BLaER1 (cell line): Measurements from ENCODE around the gene ASPN.
"Not testable (repeated sequence)": the region's sequence is repeated elsewhere in the genome, so short reads cannot be mapped to it uniquely, and the experiment has no call there.

Experiments
- H3K27ac ChIP-seq: shearing (Covaris generic); formaldehyde crosslinking; 2 replicates; pipeline ENCODE4 v1.8.1; 2022
- H3K27me3 ChIP-seq: shearing (Covaris generic); formaldehyde crosslinking; 2 replicates; pipeline ENCODE4 v1.8.1; 2022
- H3K36me3 ChIP-seq: shearing (Covaris generic); formaldehyde crosslinking; 2 replicates; pipeline ENCODE4 v1.8.1; 2022
- H3K4me1 ChIP-seq: shearing (Covaris generic); formaldehyde crosslinking; 2 replicates; pipeline ENCODE4 v1.8.1; 2022
- H3K4me2 ChIP-seq: shearing (Covaris generic); formaldehyde crosslinking; 2 replicates; pipeline ENCODE4 v1.8.1; 2022
- H3K4me3 ChIP-seq: shearing (Covaris generic); formaldehyde crosslinking; 2 replicates; pipeline ENCODE4 v1.8.1; 2022
- H3K9ac ChIP-seq: shearing (Covaris generic); formaldehyde crosslinking; 2 replicates; pipeline ENCODE4 v1.8.1; 2022
- H3K9me3 ChIP-seq: shearing (Covaris generic); formaldehyde crosslinking; 2 replicates; pipeline ENCODE4 v1.8.1; 2022
- H4K20me1 ChIP-seq: shearing (Covaris generic); formaldehyde crosslinking; 2 replicates; pipeline ENCODE4 v1.8.1; 2022
- Cebpa-rat ChIP-seq: shearing (Covaris generic); IDR thresholded peaks from 2 replicates; pipeline ENCODE4 v1.8.1; 2022

ASPN gene

DNA sequence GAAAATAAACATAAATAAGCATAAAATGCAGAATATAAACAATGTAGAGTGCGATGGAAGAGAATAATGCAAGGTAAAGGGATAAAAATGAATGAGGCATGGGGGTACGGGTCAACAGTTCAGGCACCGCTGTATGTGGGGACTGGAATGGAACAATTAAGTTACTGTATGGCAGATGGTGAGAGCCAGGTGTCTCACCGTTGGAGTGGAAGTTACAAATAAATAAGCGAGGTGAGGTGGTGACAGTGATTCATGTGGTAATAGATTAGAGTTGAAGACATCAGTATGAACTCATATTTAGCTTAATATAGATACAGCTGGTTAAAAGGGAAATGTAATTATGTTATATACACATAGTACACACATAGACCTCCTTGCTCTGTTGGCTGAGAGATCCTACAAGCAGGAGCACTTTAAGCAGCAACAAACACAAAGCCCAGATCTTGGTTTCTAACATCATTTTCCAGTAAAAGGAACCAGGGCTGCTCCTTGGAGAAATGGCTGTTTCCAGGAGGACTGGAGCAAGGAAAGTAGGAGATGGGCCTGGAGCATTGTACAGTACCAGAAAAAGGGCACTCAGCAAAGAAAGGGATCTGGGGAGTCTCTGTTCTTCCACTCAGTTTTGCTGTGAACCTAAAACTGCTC lies 55.7 kb downstream of the ASPN start:
- H3K27me3 ChIP-seq, result no peaks in the 10 kb centered on the region
- H3K36me3 ChIP-seq, result peaks cover 7% of the 10 kb centered on the region; the same call in 1 of the 2 replicates
- H3K4me2 ChIP-seq, result no peak overlapping the region
- TF ChIP-seq Cebpa-rat, result no peak
- no peaks in the 10 kb centered on the region for H3K4me1 ChIP-seq
- H3K4me3 ChIP-seq, result no peak overlapping the region
- no peaks in the 10 kb centered on the region for H4K20me1 ChIP-seq
- no peak overlapping the region for H3K27ac ChIP-seq
- H3K9ac ChIP-seq, result no peak overlapping the region
- H3K9me3 ChIP-seq, result no peaks in the 10 kb centered on the region

DNA sequence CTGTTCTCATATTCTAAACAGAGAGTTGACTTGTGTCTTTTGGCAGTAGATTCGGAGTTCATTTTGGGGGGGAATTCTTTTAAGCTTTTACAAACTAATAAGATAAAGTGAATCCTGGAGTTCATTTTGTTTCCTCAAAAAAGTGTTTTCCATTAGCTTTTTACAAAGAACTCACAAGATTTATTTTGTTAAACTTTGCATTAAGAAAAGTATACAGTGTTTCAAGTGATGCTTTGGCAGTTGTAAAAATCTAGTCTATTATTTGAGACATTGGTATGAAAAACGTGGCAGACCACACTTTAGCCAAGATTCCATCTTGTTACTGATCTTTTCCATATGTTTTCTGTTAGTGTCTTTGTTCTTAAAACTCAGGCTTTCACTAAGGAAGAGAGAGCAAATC lies 56.8 kb downstream of the ASPN start:
- Histone ChIP-seq H4K20me1 (no peaks in the 10 kb centered on the region), H3K4me2 (no peak overlapping the region), H3K9ac (no peak overlapping the region), H3K9me3 (no peaks in the 10 kb centered on the region), H3K27ac (no peak overlapping the region), H3K4me3 (no peak overlapping the region), H3K27me3 (no peaks in the 10 kb centered on the region), H3K36me3 (peaks cover 2% of the 10 kb centered on the region; the same call in 1 of the 2 replicates), H3K4me1 (no peaks in the 10 kb centered on the region)
- no peak for TF ChIP-seq Cebpa-rat

DNA sequence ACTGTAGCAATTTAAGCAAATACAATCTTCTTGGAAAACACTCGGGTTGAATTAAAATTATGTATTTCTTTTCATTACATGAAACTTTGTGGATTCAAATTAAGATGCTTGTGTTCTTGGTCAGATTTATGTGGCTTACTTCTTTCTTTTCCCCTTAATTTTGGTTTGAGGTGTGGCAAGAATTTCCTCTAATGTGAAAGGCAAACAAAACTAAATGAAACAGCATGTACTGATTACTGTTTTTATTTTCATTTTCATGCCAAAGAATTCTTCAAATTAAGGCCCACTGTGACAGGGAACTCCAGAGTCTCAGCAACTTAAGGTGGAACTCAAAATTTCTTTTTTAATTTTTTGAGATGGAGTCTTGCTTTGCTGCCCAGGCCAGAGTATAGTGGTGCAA lies 58.0 kb downstream of the ASPN start, which contains the start of gene OMD:
OMD (minus strand) TSS at position 132 of the 400 bp plus-strand sequence. CDS start 6,913 bp downstream, outside the sequence.
- Histone ChIP-seq H3K4me1 (no peaks in the 10 kb centered on the region), H3K36me3 (no peaks in the 10 kb centered on the region), H3K4me2 (no peak within 1 kb of the TSS), H4K20me1 (no peaks in the 10 kb centered on the region), H3K9ac (no peak within 1 kb of the TSS), H3K27ac (no peak within 1 kb of the TSS), H3K4me3 (no peak within 1 kb of the TSS), H3K9me3 (no peaks in the 10 kb centered on the region), H3K27me3 (no peaks in the 10 kb centered on the region)
- TF ChIP-seq Cebpa-rat, result no peak

DNA sequence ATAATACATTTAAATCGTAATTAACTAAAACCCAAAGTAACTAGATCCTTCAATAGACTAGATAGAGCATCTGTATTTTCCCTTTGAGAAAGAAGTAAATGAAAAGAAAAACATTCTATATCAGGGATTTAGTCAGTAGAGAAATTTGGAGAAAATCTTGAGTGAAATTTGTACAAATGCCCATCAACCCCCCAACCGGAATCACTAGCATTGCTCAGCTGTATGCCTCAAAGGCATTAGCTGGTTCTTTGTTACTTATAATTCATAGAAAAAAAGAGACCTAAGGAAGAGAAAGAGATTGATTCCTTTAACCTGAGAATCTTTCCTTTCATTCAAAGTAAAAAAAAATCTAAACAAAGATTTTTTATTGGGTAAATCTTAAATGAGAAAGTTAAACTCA lies 58.7 kb downstream of the ASPN start:
- no peaks in the 10 kb centered on the region for H4K20me1 ChIP-seq
- H3K9ac ChIP-seq, result no peak overlapping the region
- H3K4me3 ChIP-seq, result no peak overlapping the region
- H3K9me3 ChIP-seq, result no peaks in the 10 kb centered on the region
- no peaks in the 10 kb centered on the region for H3K36me3 ChIP-seq
- no peaks in the 10 kb centered on the region for H3K27me3 ChIP-seq
- no peak overlapping the region for H3K4me2 ChIP-seq
- TF ChIP-seq Cebpa-rat, result no peak
- no peak overlapping the region for H3K27ac ChIP-seq
- H3K4me1 ChIP-seq, result no peaks in the 10 kb centered on the region

DNA sequence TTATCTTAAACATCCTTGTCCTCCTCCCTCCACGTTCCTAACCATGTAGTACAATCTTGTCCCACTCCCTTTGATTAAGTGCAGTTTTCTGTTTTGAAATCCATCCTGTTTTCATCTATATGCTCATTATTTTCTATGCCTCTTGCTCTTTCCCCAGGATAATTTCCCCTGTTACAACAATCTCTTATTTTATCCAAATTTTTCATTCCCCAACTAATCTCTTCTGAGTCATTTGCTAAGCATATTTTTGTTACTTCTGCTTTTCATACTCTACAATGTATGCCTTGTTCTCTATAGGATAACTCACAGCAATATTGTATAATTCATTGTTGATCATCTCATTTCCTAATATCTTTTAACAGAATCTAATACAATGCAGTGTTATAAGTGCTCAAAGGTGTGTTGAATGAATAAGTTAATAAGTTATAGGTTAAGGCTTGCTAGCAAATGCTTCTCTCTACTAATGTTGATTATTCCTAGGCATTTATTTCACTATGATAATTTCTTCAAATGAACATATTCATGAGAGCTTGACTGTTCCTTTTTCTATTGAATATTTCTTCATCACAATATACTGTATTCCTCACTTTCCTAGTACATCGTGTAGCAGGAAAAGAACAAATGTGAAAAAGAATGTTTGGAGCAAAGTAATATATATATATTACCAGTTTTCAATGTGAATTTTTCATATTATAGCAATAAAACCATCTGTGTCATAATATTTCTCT lies 59.5 kb downstream of the ASPN start:
- no peak for TF ChIP-seq Cebpa-rat
- no peaks in the 10 kb centered on the region for H3K27me3 ChIP-seq
- H3K27ac ChIP-seq, result no peak overlapping the region
- H3K9ac ChIP-seq, result no peak overlapping the region
- no peaks in the 10 kb centered on the region for H3K36me3 ChIP-seq
- no peaks in the 10 kb centered on the region for H4K20me1 ChIP-seq
- no peak overlapping the region for H3K4me2 ChIP-seq
- no peak overlapping the region for H3K4me3 ChIP-seq
- H3K4me1 ChIP-seq, result no peaks in the 10 kb centered on the region
- no peaks in the 10 kb centered on the region for H3K9me3 ChIP-seq

DNA sequence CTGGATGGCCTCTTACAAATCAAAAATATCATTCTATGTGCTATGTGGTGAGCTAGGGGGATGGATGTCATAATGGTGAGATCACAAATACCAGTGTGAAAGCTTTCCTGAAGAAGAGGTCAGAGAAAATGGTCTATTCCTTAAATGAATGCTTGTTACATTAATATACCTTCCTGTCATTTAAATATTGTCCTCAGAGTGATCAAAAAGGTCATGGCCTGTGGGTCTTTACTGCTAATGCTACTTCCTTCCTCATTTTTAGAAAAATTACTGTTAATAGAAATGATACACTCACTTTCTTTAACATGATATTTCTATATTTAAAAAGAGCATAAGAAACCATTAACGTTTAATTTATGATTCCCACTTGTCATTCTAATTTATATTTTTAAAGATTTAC lies 67.7 kb downstream of the ASPN start:
- no peak for TF ChIP-seq Cebpa-rat
- no peaks in the 10 kb centered on the region for H3K27me3 ChIP-seq
- no peaks in the 10 kb centered on the region for H3K36me3 ChIP-seq
- H3K4me1 ChIP-seq, result peaks cover 7% of the 10 kb centered on the region
- H3K27ac ChIP-seq, result no peak overlapping the region
- no peaks in the 10 kb centered on the region for H4K20me1 ChIP-seq
- no peaks in the 10 kb centered on the region for H3K9me3 ChIP-seq
- H3K4me2 ChIP-seq, result peak overlapping the region; percentile 42; the same call in 1 of the 2 replicates
- no peak overlapping the region for H3K4me3 ChIP-seq
- H3K9ac ChIP-seq, result no peak overlapping the region

DNA sequence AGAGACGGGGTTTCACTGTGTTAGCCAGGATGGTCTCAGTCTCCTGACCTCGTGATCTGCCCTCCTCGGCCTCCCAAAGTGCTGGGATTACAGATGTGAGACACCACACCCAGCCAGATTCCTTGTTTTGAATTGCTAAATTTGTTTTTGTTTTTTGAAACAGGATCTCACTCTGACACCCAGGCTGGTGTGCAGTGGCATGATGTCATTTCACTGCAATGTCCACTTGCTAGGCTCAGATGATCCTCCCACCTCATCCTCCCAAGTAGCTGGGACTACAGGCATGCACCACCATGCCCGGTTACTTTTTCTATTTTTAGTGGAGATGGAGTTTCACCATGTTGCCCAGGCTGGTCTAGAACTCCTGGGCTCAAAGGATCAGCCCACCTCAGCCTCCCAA lies 71.1 kb downstream of the ASPN start:
- H3K4me1 ChIP-seq, result peaks cover 17% of the 10 kb centered on the region
- H3K9me3 ChIP-seq, H3K4me3 ChIP-seq, H3K36me3 ChIP-seq, H3K27me3 ChIP-seq, H3K4me2 ChIP-seq, H4K20me1 ChIP-seq, H3K9ac ChIP-seq, H3K27ac ChIP-seq: not testable (repeated sequence)

DNA sequence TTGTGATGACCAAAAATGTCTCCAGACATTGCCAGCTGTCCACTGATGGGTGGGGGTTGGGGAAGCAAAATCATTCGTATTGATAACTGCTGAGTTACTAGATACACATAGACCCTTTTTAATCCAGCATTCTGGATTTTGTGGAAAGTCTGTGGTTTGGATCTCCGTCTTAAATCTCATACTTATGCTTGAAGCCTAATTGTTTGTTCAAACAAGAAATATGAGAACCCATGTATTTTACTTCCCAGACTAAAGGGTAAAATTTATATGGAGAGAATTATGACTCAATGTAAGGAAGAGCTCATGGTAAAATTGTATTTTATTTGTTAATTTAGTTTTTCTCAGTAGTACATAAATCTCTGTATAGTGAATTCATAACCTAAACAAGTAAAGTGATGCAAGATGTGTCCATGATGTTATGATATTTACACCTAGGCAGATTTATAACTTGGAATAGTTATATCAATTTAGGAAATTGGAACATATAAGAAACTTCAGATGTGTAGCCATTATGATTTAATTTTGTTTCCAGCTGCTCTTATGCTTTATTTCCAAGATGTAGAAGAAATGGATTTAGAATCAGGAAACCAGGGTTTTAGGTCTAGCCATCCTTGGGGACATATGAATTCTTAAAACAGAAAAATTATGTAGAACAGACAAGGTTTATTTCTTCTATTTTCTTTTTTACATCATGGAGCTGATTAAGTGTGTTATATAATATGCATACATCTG lies 73.4 kb downstream of the ASPN start:
- Histone ChIP-seq H3K9ac (no peak overlapping the region), H3K4me2 (no peak overlapping the region)

DNA sequence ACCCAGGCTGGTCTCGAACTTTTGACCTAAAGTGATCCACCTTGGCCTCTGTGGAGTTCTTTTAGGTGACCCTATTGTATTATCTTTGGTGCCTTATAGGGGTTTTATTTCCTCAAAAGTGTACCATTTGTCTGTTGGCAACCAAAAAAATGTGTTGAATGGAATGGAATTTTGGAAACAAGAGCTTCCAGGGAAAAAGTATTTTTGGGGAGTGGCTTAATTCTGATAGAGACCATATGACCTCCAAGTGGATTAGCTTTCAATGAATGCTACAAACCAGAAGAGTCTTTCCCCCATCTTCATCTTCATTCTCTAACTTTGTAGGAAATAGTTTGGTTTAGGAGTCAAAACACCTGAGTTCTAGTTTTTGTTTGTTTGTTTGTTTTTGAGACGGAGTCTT lies 74.5 kb downstream of the ASPN start:
- no peak overlapping the region for H3K27ac ChIP-seq
- no peaks in the 10 kb centered on the region for H3K36me3 ChIP-seq

More for the DNA sequence above, 73.4 kb downstream of the ASPN start:
- no peaks in the 10 kb centered on the region for H3K27me3 ChIP-seq
- H3K4me3 ChIP-seq, result no peak overlapping the region
- H3K4me1 ChIP-seq, result peaks cover 18% of the 10 kb centered on the region
- no peaks in the 10 kb centered on the region for H3K9me3 ChIP-seq
- no peak overlapping the region for H3K27ac ChIP-seq
- no peaks in the 10 kb centered on the region for H3K36me3 ChIP-seq
- no peak for TF ChIP-seq Cebpa-rat
- H4K20me1 ChIP-seq, result no peaks in the 10 kb centered on the region

DNA sequence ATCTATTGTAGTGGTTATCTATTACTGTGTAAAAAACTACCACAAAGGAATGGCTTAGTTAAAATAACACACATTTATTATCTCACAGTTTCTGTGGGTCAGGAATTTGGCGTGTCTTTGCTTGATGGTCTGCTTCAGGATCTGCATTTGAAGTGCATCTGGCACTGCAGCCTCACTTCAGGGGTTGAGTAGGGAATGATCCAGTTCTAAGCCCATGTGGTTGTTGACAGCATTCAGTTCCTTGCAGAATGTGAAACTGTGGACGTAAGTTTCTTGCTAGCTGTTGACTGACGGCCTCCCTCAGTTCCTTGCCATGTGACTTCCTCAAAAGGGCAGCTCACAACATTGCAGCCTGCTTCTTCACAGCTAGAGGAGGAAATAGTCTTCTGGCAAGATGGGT lies 75.8 kb downstream of the ASPN start:
- no peaks in the 10 kb centered on the region for H4K20me1 ChIP-seq

More for the DNA sequence above, 74.5 kb downstream of the ASPN start:
- TF ChIP-seq Cebpa-rat, result no peak
- H4K20me1 ChIP-seq, result no peaks in the 10 kb centered on the region
- no peaks in the 10 kb centered on the region for H3K27me3 ChIP-seq
- no peak overlapping the region for H3K9ac ChIP-seq
- H3K4me3 ChIP-seq, result no peak overlapping the region
- H3K4me2 ChIP-seq, result no peak overlapping the region
- no peaks in the 10 kb centered on the region for H3K9me3 ChIP-seq
- peaks cover 18% of the 10 kb centered on the region for H3K4me1 ChIP-seq

More for the DNA sequence above, 75.8 kb downstream of the ASPN start:
- H3K4me1 ChIP-seq, result peaks cover 18% of the 10 kb centered on the region
- no peak for TF ChIP-seq Cebpa-rat
- no peak overlapping the region for H3K4me3 ChIP-seq
- H3K9me3 ChIP-seq, result no peaks in the 10 kb centered on the region
- H3K4me2 ChIP-seq, result peak overlapping the region; percentile 21
- H3K36me3 ChIP-seq, result no peaks in the 10 kb centered on the region
- no peak overlapping the region for H3K27ac ChIP-seq
- H3K27me3 ChIP-seq, result no peaks in the 10 kb centered on the region
- H3K9ac ChIP-seq, result no peak overlapping the region
